ENCODE results near the gene NRN1L. TPM values are rescaled to one million over a fixed set of nuclear protein-coding genes. Genes with fewer than 3 reads are reported as not detected.
A peak's percentile ranks its signal among the peaks of the same experiment; 100 is the strongest.

The NRN1L gene
- total RNA-seq, 1 experiment from 2014 or later: not detected

- TF ChIP-seq CTCF (conservative IDR thresholded peaks at IDR 0.05): peak; percentile 92
- TF ChIP-seq EZH2 (IDR thresholded peaks at IDR 0.05; ENCODE audit: low read depth): no peak
- Histone ChIP-seq H3K4me1 (replicated peaks; ENCODE audit: insufficient read depth) (no peaks in the 10 kb centered on the region), H3K79me2 (ENCODE audit: low read depth) (no peaks in the 10 kb centered on the region), H3F3A (ENCODE audit: insufficient read depth, low read depth) (no peaks in the 10 kb centered on the region; the same call in 1 of the 2 replicates), H3K36me3 (ENCODE audit: low read depth) (peaks cover 4% of the 10 kb centered on the region; the same call in 1 of the 2 replicates), H3K9me3 (ENCODE audit: insufficient read depth, low read depth) (no peaks in the 10 kb centered on the region), H3K9me2 (ENCODE audit: insufficient read depth) (no peaks in the 10 kb centered on the region), H4K20me1 (ENCODE audit: insufficient read depth) (no peaks in the 10 kb centered on the region), H3K27ac (no peak overlapping the region), H3K27me3 (ENCODE audit: insufficient read depth, low read depth) (no peaks in the 10 kb centered on the region), H3K4me2 (no peak overlapping the region), H3K4me3 (no peak overlapping the region), H2AFZ (no peak overlapping the region)
- intact Hi-C loops (cut with micrococcal nuclease; ENCODE audit: unreplicated experiment): loop anchor here (2.0 kb wide), 1 partner anchor 157 kb away; no protein-coding TSS in a partner anchor
- CTCF ChIA-PET: interaction anchor here (0.6 to 2.1 kb wide), 4 partner anchors 9 to 180 kb away, joined by 4 to 13 read pairs (median 4); partner anchors contain the start of gene PSKH1
- peak in 1 of 2 experiments; percentile 67 for DNase-seq
- POLR2A ChIA-PET (ENCODE audit: unreplicated experiment): no interaction called here
- BruUV-seq (replicated peaks): no TSS peak
Measured at GRCh38 chr16:67883872-67884261, 818 bp upstream of the NRN1L start.

- intact Hi-C loops (cut with micrococcal nuclease; ENCODE audit: unreplicated experiment): no loop called here
- Histone ChIP-seq H3F3A (ENCODE audit: insufficient read depth, low read depth) (peaks cover under 1% of the 10 kb centered on the region; the same call in 1 of the 2 replicates), H3K4me1 (replicated peaks; ENCODE audit: insufficient read depth) (no peaks in the 10 kb centered on the region), H2AFZ (no peak overlapping the region), H3K79me2 (ENCODE audit: low read depth) (no peaks in the 10 kb centered on the region), H3K27me3 (ENCODE audit: insufficient read depth, low read depth) (no peaks in the 10 kb centered on the region), H3K36me3 (ENCODE audit: low read depth) (peaks cover 4% of the 10 kb centered on the region; the same call in 1 of the 2 replicates), H3K4me3 (no peak overlapping the region), H3K9me3 (ENCODE audit: insufficient read depth, low read depth) (no peaks in the 10 kb centered on the region), H4K20me1 (ENCODE audit: insufficient read depth) (no peaks in the 10 kb centered on the region), H3K27ac (no peak overlapping the region), H3K9me2 (ENCODE audit: insufficient read depth) (no peaks in the 10 kb centered on the region), H3K4me2 (no peak overlapping the region)
- BruUV-seq (replicated peaks): no TSS peak
- ChIA-PET CTCF (no interaction called here), POLR2A (ENCODE audit: unreplicated experiment) (no interaction called here)
- DNase-seq: no peak
- TF ChIP-seq EZH2 (IDR thresholded peaks at IDR 0.05; ENCODE audit: low read depth) (no peak), CTCF (conservative IDR thresholded peaks at IDR 0.05) (no peak)
Measured at GRCh38 chr16:67885545-67885944, 860 bp downstream of the NRN1L start.

GRCh38 chr16:67885976-67886375 lies 1.3 kb downstream of the NRN1L start:
- no peak for DNase-seq
- intact Hi-C loops (cut with micrococcal nuclease; ENCODE audit: unreplicated experiment): no loop called here
- Histone ChIP-seq H3K4me1 (replicated peaks; ENCODE audit: insufficient read depth) (no peaks in the 10 kb centered on the region), H4K20me1 (ENCODE audit: insufficient read depth) (no peaks in the 10 kb centered on the region), H3K79me2 (ENCODE audit: low read depth) (no peaks in the 10 kb centered on the region), H3K27me3 (ENCODE audit: insufficient read depth, low read depth) (no peaks in the 10 kb centered on the region), H3K4me2 (no peak overlapping the region), H3K9me3 (ENCODE audit: insufficient read depth, low read depth) (no peaks in the 10 kb centered on the region), H3F3A (ENCODE audit: insufficient read depth, low read depth) (peaks cover 5% of the 10 kb centered on the region; the same call in 1 of the 2 replicates), H3K36me3 (ENCODE audit: low read depth) (peaks cover 4% of the 10 kb centered on the region; the same call in 1 of the 2 replicates), H3K4me3 (no peak overlapping the region), H3K9me2 (ENCODE audit: insufficient read depth) (no peaks in the 10 kb centered on the region), H2AFZ (no peak overlapping the region), H3K27ac (no peak overlapping the region)
- no TSS peak for BruUV-seq (replicated peaks)
- TF ChIP-seq EZH2 (IDR thresholded peaks at IDR 0.05; ENCODE audit: low read depth): no peak
- TF ChIP-seq CTCF (conservative IDR thresholded peaks at IDR 0.05): no peak
- ChIA-PET POLR2A (ENCODE audit: unreplicated experiment) (no interaction called here), CTCF (no interaction called here)

Measured in PC-9 (cell line).